ENCODE data around the gene FILIP1L. TPM values are rescaled to one million over a fixed set of nuclear protein-coding genes. Genes with fewer than 3 reads are reported as not detected.

The FILIP1L gene
- polyA plus RNA-seq, 1 of the 3 experiments (the other 2 are of a cell fraction), result 26.8 TPM

- H3K9ac ChIP-seq, result no peak overlapping the region
- ChIA-PET CTCF (interaction anchor here (0.8 to 1.0 kb wide), 2 partner anchors 15 to 53 kb away, joined by 3 read pairs; no protein-coding TSS in a partner anchor), POLR2A (no interaction called here)
- no peaks in the 10 kb centered on the region for H3K36me3 ChIP-seq (replicated peaks in 1 of 2; ENCODE audit: control insufficient read depth in 1 of 2, insufficient read depth in 2 of 2, low read length in 1 of 2)
- no peak overlapping the region for H2AFZ ChIP-seq (ENCODE audit: low read depth)
- H3K4me2 ChIP-seq, result no peak overlapping the region
- no peak for DNase-seq
- H3F3A ChIP-seq (replicated peaks; ENCODE audit: insufficient read depth), result no peaks in the 10 kb centered on the region
- H3K79me2 ChIP-seq (ENCODE audit: insufficient read depth), result no peaks in the 10 kb centered on the region
- WGBS (ENCODE audit: low lambda C conversion rate), result 100% methylated on average over 1 of the region's 1 CpG
- TF ChIP-seq SMC3 (IDR thresholded peaks at IDR 0.05; ENCODE audit: low read depth, low read length), result no peak
- TF ChIP-seq TEAD4 (IDR thresholded peaks at IDR 0.05; ENCODE audit: borderline replicate concordance, insufficient read depth), result no peak
- TF ChIP-seq POLR2AphosphoS5 (IDR thresholded peaks at IDR 0.05; ENCODE audit: low read depth, low read length), result no peak
- no peak for TF ChIP-seq RFX5 (IDR thresholded peaks at IDR 0.05; ENCODE audit: low read length)
- no peak for TF ChIP-seq TAF1 (IDR thresholded peaks at IDR 0.05; ENCODE audit: borderline replicate concordance, low read depth, low read length)
- TF ChIP-seq TCF12 (IDR thresholded peaks at IDR 0.05), result no peak
- no peak for TF ChIP-seq MXI1 (IDR thresholded peaks at IDR 0.05; ENCODE audit: low read depth, low read length)
- no peak for TF ChIP-seq FOSL2 (IDR thresholded peaks at IDR 0.05; ENCODE audit: borderline replicate concordance, low read depth)
- no peak for TF ChIP-seq YY1 (IDR thresholded peaks at IDR 0.05; ENCODE audit: low read depth)
- no peak for TF ChIP-seq USF2 (IDR thresholded peaks at IDR 0.05; ENCODE audit: borderline replicate concordance, low read depth, low read length)
- TF ChIP-seq EP300 (IDR thresholded peaks at IDR 0.05; ENCODE audit: borderline replicate concordance in 1 of 2, low read depth in 1 of 2, low read length in 1 of 2), result no peak
- no peak for TF ChIP-seq GABPA (IDR thresholded peaks at IDR 0.05; ENCODE audit: low read depth)
- TF ChIP-seq, protein P1, sequence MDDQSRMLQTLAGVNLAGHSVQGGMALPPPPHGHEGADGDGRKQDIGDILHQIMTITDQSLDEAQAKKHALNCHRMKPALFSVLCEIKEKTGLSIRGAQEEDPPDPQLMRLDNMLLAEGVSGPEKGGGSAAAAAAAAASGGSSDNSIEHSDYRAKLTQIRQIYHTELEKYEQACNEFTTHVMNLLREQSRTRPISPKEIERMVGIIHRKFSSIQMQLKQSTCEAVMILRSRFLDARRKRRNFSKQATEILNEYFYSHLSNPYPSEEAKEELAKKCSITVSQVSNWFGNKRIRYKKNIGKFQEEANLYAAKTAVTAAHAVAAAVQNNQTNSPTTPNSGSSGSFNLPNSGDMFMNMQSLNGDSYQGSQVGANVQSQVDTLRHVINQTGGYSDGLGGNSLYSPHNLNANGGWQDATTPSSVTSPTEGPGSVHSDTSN (IDR thresholded peaks at IDR 0.05), result no peak
- no peak for TF ChIP-seq EZH2phosphoT487 (IDR thresholded peaks at IDR 0.05; ENCODE audit: borderline replicate concordance, low read depth)
- no peak for TF ChIP-seq MEF2A (IDR thresholded peaks at IDR 0.05; ENCODE audit: borderline replicate concordance, low read depth)
- TF ChIP-seq, protein P2, sequence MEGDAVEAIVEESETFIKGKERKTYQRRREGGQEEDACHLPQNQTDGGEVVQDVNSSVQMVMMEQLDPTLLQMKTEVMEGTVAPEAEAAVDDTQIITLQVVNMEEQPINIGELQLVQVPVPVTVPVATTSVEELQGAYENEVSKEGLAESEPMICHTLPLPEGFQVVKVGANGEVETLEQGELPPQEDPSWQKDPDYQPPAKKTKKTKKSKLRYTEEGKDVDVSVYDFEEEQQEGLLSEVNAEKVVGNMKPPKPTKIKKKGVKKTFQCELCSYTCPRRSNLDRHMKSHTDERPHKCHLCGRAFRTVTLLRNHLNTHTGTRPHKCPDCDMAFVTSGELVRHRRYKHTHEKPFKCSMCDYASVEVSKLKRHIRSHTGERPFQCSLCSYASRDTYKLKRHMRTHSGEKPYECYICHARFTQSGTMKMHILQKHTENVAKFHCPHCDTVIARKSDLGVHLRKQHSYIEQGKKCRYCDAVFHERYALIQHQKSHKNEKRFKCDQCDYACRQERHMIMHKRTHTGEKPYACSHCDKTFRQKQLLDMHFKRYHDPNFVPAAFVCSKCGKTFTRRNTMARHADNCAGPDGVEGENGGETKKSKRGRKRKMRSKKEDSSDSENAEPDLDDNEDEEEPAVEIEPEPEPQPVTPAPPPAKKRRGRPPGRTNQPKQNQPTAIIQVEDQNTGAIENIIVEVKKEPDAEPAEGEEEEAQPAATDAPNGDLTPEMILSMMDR (IDR thresholded peaks at IDR 0.05), result no peak
- TF ChIP-seq NRF1 (IDR thresholded peaks at IDR 0.05; ENCODE audit: low read depth, low read length), result no peak
- TF ChIP-seq JUND (IDR thresholded peaks at IDR 0.05), result no peak
- no peak for TF ChIP-seq RCOR1 (IDR thresholded peaks at IDR 0.05; ENCODE audit: low read length)
- no peaks in the 10 kb centered on the region for H4K20me1 ChIP-seq (ENCODE audit: insufficient read depth)
- no peak overlapping the region for H3K27ac ChIP-seq (ENCODE audit: low read depth in 2 of 2, low read length in 1 of 2)
- H3K4me1 ChIP-seq (ENCODE audit: control insufficient read depth in 1 of 2, insufficient read depth in 2 of 2, low read depth in 1 of 2, low read length in 1 of 2), result no peaks in the 10 kb centered on the region
- no peaks in the 10 kb centered on the region for H3K27me3 ChIP-seq (ENCODE audit: insufficient read depth)
- no peaks in the 10 kb centered on the region for H3K9me2 ChIP-seq
- H3K4me3 ChIP-seq (ENCODE audit: low read depth in 2 of 2, low read length in 1 of 2), result no peak overlapping the region
- no peaks in the 10 kb centered on the region for H3K9me3 ChIP-seq
These were observed 22.6 kb upstream of the FILIP1L start for GRCh38 chr3:100136921-100137320.

All from SK-N-SH (cell line).